ENCODE data around the gene SLC38A3.

The SLC38A3 gene

DNA sequence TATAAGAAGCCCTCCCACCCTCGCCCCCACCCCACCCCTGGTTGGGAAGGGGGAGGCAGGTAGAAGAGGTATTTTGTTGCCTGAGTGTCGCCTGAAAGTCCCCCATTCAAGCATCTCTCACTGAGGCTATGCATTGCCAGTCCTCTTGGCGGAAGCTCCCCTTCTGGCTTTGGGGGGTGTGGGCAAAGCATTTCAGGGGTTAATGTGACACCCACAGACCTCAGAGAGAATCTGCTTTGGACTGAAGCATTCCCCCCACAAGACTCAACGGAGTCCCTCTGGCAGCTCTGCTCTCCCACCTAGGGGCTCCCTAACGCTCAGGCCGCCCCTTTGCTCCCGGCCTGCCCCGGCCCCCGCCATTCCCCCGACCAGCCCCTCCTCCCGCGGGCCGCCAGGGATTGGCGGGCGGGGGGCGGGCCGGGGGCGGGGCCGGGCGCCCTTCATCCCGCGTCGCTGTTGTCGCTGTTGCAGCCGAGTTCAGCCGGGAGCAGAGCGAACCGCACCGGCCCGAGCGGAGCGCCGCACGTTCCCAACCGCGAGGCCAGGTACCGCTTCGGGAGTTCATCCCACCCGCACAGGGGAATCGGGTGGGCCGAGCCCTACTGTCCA, at the start of gene SLC38A3:
Gene SLC38A3, plus strand, starts transcription at position 468 of the 609 bp plus-strand sequence. CDS start 8,929 bp downstream, outside the sequence.
- no peak for FAIRE-seq

DNA sequence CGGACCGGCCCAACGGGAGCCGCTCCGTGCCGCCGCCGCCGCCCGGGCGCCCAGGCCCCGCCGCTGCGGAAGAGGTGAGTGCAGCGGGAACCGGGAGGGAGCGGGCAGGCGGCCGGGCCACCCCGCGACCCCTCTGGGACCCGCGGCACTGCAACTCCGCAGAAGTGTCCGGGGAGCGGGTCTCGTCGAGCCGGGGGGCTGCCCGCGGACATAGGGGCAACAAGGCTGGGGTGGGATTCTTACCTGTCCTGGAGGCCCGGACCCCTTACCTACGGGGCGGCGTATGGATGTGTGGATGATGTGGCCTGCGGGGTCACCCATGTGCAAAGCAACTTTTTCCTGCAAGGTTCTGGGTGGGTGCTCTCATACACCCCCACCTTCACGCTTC, 49.6 kb upstream of the SLC38A3 start:
- no peak for FAIRE-seq

DNA sequence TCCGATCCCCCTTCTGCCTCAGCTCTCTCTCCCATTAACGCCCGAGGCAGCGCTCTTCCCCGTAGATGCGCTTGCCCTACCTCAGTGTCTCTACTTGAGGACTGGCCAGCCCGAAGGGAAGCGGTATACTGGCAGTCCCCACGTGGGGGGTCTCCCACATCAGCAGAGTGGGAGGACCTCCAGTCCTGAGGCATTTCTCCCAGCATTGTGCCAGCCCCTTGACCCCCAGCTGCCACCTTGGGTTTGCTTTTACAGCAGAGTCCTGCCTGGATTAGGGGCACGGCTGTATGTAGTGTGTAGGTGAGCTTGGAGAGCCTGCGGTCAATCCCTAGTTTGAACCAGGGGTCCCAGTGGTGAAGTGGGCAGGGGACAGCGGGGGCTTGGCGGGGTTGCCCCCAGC, 49.2 kb upstream of the SLC38A3 start:
- FAIRE-seq = no peak

DNA sequence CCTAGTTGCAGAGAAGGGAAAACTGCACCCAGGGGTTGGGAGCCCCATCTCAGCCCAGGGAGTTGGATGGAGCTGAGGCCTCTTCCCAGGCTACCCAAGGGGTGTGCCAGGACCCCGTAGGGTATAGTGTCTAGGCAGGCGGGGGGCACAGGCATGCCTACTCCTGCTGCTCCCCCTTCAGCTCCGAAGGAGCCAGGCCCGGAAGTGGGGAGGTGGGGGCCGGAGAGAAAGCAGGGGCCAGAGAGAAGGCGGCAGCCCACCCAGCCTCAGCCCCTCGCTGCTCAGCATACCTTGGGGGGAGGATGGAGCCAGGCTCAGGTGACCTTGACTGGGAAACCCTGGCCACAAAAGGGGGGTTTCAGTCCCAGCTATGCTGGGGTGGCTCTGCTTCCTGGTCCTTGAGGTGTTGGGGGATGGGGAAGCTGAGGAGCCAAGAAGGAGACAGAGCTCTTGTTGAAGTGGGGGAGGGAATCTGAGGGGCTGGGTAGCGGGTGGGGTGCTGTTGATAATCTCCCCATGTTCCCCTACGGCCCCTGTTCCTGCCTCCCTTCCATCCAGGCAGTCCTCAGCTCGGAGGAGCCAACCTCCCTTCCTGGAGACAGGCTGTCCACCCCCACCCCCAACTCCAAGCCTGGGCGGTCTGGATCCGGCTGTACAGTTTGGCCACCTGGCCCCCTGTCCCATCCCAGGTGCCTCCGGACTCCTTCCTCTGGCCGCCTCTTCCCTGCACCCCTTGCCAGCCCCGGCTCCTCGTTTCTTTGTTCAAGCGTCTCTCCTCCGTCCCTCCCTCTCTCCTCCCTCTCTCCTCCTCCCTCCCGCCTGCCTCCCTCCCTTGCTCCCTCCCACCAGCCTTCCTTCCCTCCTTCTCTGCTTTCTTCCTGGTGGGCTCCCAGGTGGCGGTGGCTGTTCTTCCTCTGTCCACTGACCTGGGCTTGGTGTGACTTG, 48.2 kb upstream of the SLC38A3 start:
- FAIRE-seq = no peak

DNA sequence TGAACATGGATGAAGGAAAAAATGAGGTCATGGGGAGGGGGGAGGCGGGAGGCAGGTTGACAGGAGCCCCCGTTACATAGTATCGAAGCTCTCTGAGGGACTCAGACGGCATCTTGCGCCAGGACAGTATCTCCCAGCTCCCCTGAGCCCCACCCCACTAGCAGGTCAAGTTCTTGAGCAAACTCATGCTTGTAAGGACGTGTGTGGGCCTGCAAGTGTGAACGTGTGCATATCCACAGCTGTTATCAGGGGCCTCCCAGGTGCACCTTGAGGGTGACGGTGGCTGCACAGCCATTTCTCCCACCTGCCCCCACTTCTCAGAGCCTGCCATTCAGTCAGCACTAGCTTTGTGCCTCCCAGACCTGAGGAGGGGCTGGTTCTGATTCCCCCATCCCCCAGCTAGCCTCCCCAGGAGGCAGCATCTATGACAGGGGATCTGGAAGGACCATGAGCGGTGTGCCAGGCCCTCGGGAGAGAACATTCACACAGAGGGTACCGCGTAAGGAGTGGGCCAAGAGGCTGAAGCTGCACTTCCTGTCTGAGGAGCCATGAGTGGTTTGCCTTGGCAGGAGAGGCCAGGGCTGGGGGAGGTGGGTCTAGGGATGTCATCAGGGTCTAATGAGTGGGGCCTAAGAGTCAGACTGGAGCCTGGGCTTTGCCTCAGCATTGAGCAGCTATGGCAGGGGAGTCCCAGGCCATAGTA, 47.1 kb upstream of the SLC38A3 start:
- FAIRE-seq = no peak

DNA sequence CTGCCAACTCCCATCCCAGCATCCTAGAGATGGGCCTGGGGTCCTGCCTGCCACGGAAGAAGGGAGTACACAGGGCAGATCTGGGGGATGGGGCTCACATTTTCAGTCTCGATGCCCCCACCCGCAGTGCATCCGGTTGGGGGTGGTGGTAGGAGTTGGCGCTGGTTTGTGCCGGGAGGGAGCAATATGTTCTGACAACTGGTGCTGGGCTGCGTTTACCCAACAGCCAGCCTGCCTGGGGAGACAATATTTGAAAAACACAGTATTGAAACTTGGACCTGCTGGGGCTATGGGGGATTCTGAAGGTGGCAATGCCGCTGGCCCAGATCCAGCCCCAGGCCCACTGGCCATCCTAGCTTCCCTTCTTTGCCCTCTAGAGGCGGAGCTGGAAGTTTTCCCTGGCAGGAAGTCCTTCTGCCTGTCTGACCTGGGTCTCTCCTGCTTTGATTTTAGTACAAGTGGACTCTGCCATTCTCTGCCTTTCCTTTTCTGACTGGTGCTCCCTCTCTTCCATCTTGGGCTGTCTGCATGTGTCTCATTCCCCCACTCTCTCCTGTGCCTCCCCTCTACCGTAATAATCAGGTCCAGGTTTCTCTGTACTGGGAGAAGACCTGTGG, 46.4 kb upstream of the SLC38A3 start:
- no peak for FAIRE-seq

DNA sequence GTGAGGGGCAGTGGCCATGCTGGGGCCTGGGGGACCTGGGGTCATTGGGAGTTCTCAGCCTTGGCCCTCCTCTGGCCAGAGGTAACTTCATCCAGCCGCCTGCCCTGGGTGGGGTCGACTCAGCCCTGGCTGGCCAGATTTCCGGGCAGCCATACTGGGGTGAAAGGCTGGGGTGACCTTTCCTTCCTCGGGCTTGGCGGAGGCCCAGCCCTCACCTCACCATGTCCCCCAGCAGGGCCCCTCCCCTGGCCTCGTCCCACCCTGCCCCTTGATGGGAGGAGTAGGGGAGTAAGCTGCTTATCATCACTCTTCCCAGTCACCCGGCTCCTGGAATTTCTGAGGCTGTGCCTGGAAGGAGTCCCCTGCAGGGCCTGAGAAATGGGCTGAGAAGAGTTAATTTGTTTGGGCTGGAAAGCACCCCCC, 44.5 kb upstream of the SLC38A3 start:
- no peak for FAIRE-seq

DNA sequence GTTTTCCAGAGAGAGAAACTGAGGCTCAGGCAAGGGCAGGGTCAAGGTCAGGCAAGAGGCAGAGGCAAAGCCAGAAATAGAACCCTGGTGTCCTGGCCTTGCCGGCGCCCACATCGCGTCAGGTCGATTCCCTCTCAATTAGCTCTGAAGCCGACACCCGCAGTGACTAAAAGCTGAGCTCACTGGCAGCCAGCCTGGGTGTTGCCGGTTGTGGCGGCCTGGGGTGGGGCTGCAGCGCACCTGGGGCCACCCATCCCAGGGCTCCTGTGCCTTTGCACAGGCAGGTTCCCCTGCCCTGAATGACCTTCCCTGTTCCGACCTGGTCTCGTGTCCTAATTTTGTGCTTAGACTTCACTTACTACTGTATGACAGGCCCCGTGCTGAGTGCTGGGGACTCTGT, 43.8 kb upstream of the SLC38A3 start:
- FAIRE-seq = no peak

DNA sequence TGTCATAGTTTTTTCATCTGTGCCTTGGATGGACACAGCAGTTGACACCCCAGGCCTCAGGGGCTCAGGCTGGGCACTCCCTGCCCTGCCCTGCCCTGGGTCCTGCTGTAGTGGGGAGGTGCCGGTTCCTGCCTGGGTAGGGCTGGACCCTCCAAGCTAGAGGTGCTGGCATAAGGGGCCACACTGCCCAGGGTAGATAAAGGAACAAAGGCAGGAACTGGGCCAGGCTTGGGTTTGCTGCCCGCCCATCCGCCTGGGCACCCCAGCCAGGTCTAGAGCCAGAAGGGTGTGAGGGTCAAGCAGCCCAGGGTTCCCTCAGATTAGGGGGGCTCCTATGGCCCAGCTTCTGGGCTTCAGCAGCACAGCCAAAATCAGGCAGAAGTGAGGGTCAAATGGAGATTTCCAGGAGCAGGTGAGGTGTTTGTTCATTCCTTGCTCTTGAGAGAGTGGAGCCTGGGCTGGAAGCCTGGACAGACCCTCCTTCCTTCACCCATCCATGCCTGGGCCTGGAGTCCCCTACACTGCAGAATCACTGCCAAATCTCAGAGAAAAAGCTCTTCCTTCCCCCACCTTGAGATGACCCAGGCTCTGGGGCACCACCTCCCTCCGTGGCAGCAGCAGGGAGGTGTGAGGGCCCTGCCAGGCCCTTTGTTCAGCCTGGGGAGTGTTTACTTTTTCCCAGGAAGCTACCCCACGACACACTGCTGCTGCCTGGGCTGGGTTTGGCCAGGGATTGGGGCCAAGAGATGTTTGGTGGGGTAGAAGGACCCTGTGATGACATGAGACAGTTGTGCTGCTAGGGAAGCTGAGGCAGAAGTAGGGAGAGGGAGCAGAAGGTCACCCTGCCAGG, 42.8 kb upstream of the SLC38A3 start:
- FAIRE-seq = no peak

DNA sequence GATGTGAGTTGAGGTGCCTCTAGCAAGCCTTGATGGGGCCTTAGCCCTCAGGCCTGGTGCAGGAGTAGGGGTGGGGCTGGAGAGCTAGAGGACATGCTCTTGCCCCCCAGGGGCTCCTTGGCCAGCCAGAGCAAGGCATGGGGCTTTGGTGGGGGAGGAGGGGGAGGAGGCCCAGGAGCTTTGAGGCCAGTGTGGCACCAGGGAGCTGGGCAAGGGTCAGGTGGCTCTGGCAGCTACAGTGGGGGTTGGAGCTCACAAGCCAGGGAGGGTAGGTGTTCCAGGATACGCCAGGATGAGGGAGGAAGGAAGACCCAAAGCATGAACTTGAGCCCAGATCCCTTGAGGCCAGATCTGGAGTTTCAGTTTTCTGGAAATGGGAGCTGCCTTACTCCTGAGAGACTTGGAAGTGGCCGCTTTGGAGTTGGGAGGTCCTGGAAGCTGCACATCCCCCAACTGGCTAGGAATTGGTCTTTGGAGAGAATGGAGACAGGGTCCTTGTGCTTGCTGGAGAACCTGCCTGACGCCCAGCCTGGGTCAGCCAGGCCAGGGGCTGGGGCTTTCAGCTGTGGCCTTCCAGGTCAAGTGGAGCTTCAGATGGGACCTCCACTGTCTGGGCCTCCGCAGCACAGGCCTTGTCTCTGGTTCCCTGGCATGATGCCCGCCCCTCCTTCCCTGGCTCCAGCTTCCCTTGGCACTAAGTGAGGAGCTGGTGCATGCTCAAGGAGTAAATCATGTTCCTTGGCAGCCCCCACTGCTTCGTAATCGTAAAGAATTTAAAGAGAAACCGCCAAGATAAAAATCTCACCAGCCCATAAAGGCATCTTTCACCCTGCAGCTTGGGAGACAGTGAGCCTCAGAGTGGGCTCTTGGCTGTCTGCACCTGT, 41.3 kb upstream of the SLC38A3 start:
- FAIRE-seq = no peak

DNA sequence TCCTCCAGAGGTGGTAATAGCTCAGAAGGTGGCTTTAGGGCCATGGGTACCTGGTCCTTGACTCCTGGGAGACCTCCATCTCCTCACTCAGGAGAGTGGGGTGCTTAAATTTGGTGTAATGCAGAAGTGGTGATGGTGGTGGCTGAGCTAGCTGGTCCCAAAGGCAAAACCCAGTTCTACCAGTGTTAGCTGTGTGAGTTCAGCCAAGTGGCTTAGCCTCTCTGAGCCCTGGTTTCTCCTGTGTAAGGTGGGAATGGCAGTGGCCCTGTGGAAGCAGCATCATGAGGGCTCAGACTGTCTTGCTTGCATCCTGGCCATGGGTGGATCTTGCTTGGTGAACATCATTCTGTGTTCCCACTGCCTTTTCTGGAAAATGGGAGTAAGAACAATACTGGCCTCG, 40.6 kb upstream of the SLC38A3 start:
- no peak for FAIRE-seq

DNA sequence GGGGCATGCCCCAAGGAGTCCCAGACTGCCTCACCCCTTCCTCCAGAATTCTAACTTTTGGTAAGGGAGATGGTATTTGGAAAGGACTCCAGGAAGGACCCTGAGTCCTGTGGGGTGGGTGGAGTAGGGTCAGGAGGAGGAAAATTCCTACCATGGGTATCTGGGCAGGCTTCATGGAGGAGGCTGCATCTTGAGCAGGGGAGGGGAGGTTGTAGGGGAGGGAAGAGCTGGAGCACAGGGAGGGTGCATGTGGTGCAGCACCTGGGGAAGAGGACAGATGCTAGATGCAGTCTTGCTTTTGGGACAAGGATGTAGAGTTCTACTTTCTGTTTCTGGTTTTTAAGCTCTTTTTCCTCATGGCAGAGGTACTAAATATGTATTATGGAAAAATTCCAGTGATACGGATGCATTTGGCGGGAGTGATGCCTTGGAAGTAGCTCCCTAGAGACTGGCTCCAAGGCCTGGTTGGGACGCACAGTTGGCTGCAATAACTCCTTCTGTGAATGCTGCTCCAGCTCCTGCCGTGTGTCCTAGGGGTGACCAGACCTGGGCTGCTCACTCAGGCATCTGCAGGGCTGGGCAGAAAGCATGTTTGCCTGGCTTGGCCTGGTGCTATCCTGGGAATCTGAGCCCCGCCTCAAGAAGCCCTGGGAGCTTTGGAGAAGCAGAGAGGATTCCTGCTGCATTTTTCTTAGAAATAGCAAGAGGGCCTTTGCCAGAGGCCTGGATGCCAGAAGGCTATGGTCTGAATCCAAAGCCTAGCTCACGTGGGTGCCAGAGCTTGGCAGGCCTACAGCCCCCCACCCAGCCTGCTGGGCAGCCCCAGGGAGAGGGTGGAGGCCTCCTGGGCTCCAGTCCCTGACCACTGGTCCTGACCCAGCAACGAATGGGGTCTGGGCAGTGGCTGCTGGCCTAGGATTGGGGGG, 39.8 kb upstream of the SLC38A3 start:
- FAIRE-seq = no peak

DNA sequence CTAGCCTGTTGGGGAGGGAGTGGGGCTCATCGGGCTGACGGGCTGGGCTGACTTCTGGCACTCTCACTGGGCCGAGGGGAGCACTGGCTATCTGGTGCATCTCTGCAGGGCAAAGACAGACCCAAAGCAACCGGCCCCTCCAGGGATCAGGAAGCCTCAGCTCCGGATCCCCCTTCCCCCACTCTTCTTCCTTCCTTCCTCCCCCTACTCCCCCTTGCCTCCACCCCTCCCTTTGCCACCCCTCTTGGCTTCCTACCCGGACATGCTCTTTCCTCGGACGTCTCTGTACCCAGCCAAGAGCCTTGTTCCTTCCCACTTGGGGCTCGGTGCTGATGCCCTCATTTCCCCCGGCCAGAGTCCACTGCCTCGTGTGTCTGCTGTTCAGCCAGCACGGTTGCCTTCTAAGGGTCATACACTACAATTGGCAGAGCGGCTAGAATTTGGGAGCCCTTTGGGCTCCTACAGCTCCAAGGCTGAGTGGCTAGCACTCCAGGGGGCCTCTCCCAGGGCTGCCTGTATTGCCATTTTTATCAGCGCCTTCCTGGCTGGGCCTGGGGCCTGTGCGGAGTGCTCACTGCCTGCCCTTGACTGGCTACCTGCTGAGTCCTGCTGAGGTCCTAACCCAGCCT, 39.0 kb upstream of the SLC38A3 start:
- no peak for FAIRE-seq

DNA sequence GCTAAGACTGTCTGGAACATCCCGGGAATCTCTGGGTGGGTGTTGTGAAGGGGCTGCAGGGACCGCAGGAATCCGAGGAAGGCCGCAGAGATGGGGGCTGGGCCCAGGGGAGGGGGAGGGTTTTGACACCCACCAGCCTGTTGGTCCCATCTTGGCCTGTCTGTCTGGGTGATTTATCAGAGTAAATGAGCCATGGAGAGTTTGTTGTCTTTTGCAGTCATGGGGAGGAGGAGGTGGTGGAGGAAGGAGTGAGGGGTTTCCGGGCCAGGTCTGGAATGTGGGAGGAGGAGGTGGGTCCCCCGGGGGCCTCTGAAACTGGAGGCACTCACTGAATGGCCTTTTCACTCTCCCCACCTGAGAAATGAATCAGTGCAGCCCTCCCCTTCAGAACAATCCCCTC, 38.5 kb upstream of the SLC38A3 start:
- FAIRE-seq = no peak

DNA sequence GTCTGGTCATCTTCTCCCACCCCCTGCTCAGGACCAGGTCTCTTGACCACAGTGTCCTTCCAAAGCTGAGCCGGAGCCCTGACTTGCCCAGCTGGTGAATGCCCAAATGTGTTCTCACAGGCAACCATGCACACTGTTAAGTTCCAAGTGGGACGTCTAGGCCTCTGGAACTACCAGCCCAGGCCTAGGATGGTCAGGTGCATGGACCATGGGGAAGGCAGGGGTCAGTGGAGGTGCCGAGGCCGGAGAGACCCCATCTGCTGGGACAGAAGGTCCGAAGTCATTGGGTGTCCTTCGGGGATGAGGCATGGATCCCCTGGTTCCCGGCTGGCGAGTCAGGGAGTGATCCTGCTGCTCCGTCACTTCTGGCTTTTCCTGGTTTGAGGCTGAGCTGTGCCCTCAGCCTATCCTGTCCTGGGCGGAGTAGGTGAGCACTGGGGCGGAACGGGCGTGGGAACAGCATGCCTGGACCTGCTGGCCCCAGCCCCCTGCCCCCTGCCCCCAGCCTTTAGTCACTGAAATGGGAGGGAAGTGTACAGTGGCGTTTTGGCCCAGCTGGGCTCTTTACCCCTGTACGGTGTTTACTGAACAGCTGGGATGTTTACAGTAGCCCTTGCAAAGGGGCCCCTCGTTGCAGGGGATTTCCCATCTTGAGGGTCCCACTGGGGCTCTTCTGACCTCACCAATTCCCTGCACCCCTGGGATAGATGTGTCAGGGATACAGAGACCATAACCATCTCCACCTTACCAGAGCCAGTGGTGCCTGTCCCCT, 37.8 kb upstream of the SLC38A3 start:
- no peak for FAIRE-seq

DNA sequence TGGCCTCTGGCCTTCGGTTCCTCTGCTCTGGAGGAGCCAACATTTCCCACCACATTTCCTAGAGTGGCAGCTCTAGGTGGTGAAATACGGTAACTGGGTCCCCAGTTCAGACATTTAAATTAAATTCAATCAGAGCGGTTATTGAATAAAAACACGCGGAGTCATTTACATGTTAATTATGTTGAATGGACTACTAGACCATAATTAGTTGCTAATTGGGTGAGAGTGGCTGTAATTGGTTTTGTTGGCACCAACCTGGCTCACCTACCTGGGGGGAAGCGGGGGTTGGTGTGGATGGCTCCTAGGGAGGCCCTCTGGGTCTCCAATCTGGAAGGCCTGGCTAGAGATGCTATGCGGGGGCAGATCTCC, 37.2 kb upstream of the SLC38A3 start:
- no peak for FAIRE-seq

DNA sequence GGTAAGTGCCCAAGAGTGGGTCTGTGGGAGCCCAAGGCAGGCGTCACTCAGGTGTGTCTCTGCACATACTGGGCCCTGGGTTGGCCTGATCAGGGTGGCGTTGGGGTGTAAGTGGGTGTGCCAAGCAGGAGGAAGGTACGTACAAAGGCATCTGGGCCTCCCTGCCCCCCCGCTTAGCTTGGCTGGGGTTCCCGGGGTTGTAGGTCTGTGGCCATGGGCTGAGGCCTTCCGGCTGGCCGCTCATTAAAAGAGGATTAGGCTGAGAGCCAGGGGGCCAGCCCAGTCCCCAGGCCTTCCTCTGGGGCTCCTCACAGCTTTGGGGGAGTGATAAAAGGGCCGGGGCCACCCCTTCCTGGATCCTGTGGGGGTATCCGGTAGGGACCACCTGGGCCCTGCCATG, 36.7 kb upstream of the SLC38A3 start:
- no peak for FAIRE-seq

DNA sequence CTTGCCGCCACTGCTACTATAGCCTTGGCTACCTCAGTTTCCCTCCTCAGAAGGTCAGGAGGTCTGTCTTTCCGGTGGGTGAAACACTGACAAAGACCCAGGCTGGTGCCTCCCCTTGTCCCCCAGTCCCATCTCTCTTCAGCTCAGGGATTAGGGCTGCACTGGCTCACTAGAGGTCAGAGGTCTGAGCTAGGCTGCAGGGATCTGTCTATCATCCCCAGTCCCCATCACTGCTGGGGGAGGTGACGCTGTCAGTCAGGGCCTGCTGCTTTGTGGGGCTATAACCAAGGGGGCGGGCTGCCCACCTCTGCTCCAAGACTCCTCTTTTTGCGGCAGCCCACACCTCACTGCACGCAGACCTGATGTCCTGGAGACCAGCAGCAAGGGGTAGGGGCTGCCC, 36.3 kb upstream of the SLC38A3 start:
- no peak for FAIRE-seq
